Fibroblast of mammary gland (primary cell): ENCODE measurements around the gene ADPGK.

Experiments
- DNase-seq: peaks from one replicate; pipeline ENCODE4 v3.0.0-alpha.2; 2010; ENCODE audit warnings: low read depth
- H3K4me3 ChIP-seq: 2 replicates; pipeline ENCODE4 v1.5.1; 2011; ENCODE audit warnings: low read depth, mild to moderate bottlenecking, low read length, moderate library complexity; ENCODE audit not compliant: control insufficient read depth
- CTCF ChIP-seq: conservative IDR thresholded peaks from 2 replicates; pipeline ENCODE4 v1.5.1; 2011; ENCODE audit warnings: low read depth, low read length, inconsistent platforms; ENCODE audit not compliant: control insufficient read depth, insufficient read depth

Gene ADPGK

GRCh38 chr15:72774696-72775383, 8.7 kb downstream of the ADPGK start:
- TF ChIP-seq CTCF, result no peak
- DNase-seq, result no peak
- no peak overlapping the region for H3K4me3 ChIP-seq

GRCh38 chr15:72771329-72771725, 12.2 kb downstream of the ADPGK start:
- H3K4me3 ChIP-seq, result no peak overlapping the region
- no peak for DNase-seq
- TF ChIP-seq CTCF, result no peak

- peak; percentile 7 for DNase-seq
- H3K4me3 ChIP-seq, result no peak overlapping the region
- peak; percentile 7 for TF ChIP-seq CTCF
These were observed 12.8 kb downstream of the ADPGK start for GRCh38 chr15:72770673-72771328.

- DNase-seq, result no peak
- no peak for TF ChIP-seq CTCF
- no peak overlapping the region for H3K4me3 ChIP-seq
These were observed 16.8 kb downstream of the ADPGK start for GRCh38 chr15:72766780-72767179.

GRCh38 chr15:72766025-72766424, 17.5 kb downstream of the ADPGK start:
- no peak for DNase-seq
- H3K4me3 ChIP-seq, result no peak overlapping the region
- TF ChIP-seq CTCF, result no peak

- H3K4me3 ChIP-seq, result no peak overlapping the region
- no peak for DNase-seq
- TF ChIP-seq CTCF, result no peak
These were observed 18.9 kb downstream of the ADPGK start for GRCh38 chr15:72764656-72765055.
